Retinal pigment epithelial cell (primary cell): ENCODE measurements around the gene CNGA2.

ENCODE experiments used
- DNase-seq: peaks from one replicate; pipeline ENCODE4 v3.0.0-alpha.2; 2010; ENCODE audit warnings: low read depth
- H3K4me3 ChIP-seq: 2 replicates; pipeline ENCODE4 v1.5.1; 2011; ENCODE audit warnings: mild to moderate bottlenecking, low read length, control low read depth, moderate library complexity
- CTCF ChIP-seq: conservative IDR thresholded peaks from 2 replicates; pipeline ENCODE4 v1.5.1; 2011; ENCODE audit warnings: low read depth, low read length, control low read depth, inconsistent platforms

Gene CNGA2

GRCh38 chrX:151736685-151737084, 2.1 kb downstream of the CNGA2 start:
- H3K4me3 ChIP-seq = no peak overlapping the region
- no peak for TF ChIP-seq CTCF
- DNase-seq = no peak

- no peak for TF ChIP-seq CTCF
- no peak overlapping the region for H3K4me3 ChIP-seq
- no peak for DNase-seq
Measured at GRCh38 chrX:151737494-151737893, 2.9 kb downstream of the CNGA2 start.

- TF ChIP-seq CTCF = no peak
- H3K4me3 ChIP-seq = no peak overlapping the region
- no peak for DNase-seq
Measured at GRCh38 chrX:151738751-151739150, 4.2 kb downstream of the CNGA2 start.

- TF ChIP-seq CTCF = no peak
- H3K4me3 ChIP-seq = no peak overlapping the region
- no peak for DNase-seq
Measured at GRCh38 chrX:151741606-151742005, 7.1 kb downstream of the CNGA2 start.

- H3K4me3 ChIP-seq = no peak overlapping the region
- no peak for TF ChIP-seq CTCF
- DNase-seq = no peak
Measured at GRCh38 chrX:151742311-151742710, 7.8 kb downstream of the CNGA2 start.

- no peak for DNase-seq
- no peak overlapping the region for H3K4me3 ChIP-seq
- no peak for TF ChIP-seq CTCF
Measured at GRCh38 chrX:151743651-151744470, 9.3 kb downstream of the CNGA2 start.

- no peak overlapping the region for H3K4me3 ChIP-seq
- no peak for TF ChIP-seq CTCF
- DNase-seq = no peak
Measured at GRCh38 chrX:151745651-151746050, 11.1 kb downstream of the CNGA2 start.
